HL-60 (cell line): ENCODE measurements around the gene MAP3K14.
A peak's percentile ranks its signal among the peaks of the same experiment; 100 is the strongest.

ENCODE experiments used
- DNase-seq, 2 experiments: peaks; one replicate each; pipeline ENCODE4 v3.0.0-alpha.2; 2010 to 2020; ENCODE audit warnings: low read depth in 1 of 2, low spot score in 1 of 2
- H3K27ac ChIP-seq: fragments of 250-450 bp; sonication (Bioruptor Pico); replicated peaks from 2 replicates; pipeline ENCODE4 v1.5.1; 2020; ENCODE audit warnings: mild to moderate bottlenecking, moderate library complexity
- H3K27me3 ChIP-seq: fragments of 250-450 bp; sonication (Bioruptor Pico); 2 replicates; pipeline ENCODE4 v1.5.1; 2021; ENCODE audit warnings: mild to moderate bottlenecking, moderate library complexity; ENCODE audit not compliant: insufficient read depth, poor library complexity, severe bottlenecking
- H3K4me3 ChIP-seq: replicated peaks from 2 replicates; pipeline ENCODE4 v1.5.1; 2011; ENCODE audit warnings: mild to moderate bottlenecking, control low read depth, low read length; ENCODE audit not compliant: insufficient read depth
- GABPA ChIP-seq: IDR thresholded peaks from 2 replicates; pipeline ENCODE4 v1.6.1; 2012; ENCODE audit warnings: low read depth
- POLR2AphosphoS5 ChIP-seq: IDR thresholded peaks from 2 replicates; pipeline ENCODE4 v1.6.1; 2012; ENCODE audit warnings: low read depth
- SPI1 ChIP-seq: IDR thresholded peaks from 2 replicates; pipeline ENCODE4 v1.6.1; 2012; ENCODE audit warnings: low read depth, mild to moderate bottlenecking, borderline replicate concordance
- TF ChIP-seq, protein P1 (sequence below): IDR thresholded peaks from 2 replicates; pipeline ENCODE4 v1.6.1; 2012; ENCODE audit warnings: low read depth; ENCODE audit not compliant: insufficient replicate concordance
- TF ChIP-seq, protein P2 (sequence below): IDR thresholded peaks from one replicate; pipeline ENCODE4 v1.5.1; 2011; ENCODE audit warnings: low read length, control low read depth, inconsistent platforms; ENCODE audit not compliant: insufficient read depth

The MAP3K14 gene

DNA sequence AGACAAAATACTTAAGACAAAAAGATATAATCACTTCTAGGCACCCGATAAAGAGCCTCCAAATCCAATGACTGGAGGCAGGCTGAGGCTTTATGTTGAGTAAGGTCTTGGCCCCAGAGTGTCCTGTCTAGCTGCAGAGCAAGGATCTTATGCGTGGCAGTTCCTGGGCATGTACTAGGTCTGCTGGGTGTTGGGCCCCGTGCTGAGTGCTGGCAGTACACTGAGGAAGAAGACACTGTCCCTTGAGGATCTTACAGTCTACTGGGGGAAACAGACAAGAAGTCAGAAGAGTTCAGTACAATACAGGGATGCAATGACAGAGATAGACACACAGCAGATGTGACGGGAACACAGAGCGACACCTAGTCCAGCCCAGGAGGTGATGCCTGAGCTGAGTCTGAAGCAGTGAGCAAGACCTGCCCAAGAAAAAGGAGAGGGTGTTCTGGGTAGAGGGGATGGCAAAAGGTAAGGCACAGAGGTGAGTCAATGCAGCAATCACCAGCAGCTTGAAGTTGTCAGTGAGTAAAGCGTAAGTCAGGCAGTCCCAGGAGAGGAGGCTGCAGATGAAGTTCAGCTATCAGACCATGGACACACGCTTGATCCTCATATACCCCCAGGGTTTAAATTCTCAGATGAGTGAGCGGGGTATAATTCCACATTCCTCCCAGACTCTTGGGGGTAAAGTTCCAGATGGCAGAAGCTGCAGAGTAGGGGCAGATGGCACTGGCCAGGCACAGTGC is 18.1 kb downstream of the MAP3K14 start:
- H3K4me3 ChIP-seq: no peak overlapping the region
- TF ChIP-seq, protein P1, sequence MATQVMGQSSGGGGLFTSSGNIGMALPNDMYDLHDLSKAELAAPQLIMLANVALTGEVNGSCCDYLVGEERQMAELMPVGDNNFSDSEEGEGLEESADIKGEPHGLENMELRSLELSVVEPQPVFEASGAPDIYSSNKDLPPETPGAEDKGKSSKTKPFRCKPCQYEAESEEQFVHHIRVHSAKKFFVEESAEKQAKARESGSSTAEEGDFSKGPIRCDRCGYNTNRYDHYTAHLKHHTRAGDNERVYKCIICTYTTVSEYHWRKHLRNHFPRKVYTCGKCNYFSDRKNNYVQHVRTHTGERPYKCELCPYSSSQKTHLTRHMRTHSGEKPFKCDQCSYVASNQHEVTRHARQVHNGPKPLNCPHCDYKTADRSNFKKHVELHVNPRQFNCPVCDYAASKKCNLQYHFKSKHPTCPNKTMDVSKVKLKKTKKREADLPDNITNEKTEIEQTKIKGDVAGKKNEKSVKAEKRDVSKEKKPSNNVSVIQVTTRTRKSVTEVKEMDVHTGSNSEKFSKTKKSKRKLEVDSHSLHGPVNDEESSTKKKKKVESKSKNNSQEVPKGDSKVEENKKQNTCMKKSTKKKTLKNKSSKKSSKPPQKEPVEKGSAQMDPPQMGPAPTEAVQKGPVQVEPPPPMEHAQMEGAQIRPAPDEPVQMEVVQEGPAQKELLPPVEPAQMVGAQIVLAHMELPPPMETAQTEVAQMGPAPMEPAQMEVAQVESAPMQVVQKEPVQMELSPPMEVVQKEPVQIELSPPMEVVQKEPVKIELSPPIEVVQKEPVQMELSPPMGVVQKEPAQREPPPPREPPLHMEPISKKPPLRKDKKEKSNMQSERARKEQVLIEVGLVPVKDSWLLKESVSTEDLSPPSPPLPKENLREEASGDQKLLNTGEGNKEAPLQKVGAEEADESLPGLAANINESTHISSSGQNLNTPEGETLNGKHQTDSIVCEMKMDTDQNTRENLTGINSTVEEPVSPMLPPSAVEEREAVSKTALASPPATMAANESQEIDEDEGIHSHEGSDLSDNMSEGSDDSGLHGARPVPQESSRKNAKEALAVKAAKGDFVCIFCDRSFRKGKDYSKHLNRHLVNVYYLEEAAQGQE: no peak
- TF ChIP-seq GABPA (no peak), SPI1 (no peak), POLR2AphosphoS5 (no peak)
- TF ChIP-seq, protein P2, sequence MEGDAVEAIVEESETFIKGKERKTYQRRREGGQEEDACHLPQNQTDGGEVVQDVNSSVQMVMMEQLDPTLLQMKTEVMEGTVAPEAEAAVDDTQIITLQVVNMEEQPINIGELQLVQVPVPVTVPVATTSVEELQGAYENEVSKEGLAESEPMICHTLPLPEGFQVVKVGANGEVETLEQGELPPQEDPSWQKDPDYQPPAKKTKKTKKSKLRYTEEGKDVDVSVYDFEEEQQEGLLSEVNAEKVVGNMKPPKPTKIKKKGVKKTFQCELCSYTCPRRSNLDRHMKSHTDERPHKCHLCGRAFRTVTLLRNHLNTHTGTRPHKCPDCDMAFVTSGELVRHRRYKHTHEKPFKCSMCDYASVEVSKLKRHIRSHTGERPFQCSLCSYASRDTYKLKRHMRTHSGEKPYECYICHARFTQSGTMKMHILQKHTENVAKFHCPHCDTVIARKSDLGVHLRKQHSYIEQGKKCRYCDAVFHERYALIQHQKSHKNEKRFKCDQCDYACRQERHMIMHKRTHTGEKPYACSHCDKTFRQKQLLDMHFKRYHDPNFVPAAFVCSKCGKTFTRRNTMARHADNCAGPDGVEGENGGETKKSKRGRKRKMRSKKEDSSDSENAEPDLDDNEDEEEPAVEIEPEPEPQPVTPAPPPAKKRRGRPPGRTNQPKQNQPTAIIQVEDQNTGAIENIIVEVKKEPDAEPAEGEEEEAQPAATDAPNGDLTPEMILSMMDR: no peak
- no peaks in the 10 kb centered on the region for H3K27me3 ChIP-seq
- H3K27ac ChIP-seq: no peak overlapping the region
- DNase-seq: no peak

DNA sequence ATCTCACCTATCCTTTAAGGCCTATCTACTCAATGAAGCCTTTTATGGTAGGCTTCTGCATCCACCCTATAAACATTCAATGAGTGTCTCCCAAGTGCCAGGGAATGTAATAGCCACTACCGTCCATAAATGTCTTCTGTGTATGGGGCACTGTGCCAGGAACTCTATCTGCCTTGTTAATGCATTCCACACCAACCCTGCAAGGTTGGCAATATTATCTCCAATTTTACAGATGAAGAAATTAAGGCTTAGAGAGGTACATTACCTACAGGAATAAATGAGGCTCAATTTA is 20.0 kb downstream of the MAP3K14 start:
- Histone ChIP-seq H3K27me3 (no peaks in the 10 kb centered on the region), H3K4me3 (no peak overlapping the region), H3K27ac (no peak overlapping the region)
- no peak for DNase-seq
- TF ChIP-seq, protein P2: no peak
- TF ChIP-seq, protein P1: no peak
- no peak for TF ChIP-seq POLR2AphosphoS5
- no peak for TF ChIP-seq GABPA
- no peak for TF ChIP-seq SPI1

DNA sequence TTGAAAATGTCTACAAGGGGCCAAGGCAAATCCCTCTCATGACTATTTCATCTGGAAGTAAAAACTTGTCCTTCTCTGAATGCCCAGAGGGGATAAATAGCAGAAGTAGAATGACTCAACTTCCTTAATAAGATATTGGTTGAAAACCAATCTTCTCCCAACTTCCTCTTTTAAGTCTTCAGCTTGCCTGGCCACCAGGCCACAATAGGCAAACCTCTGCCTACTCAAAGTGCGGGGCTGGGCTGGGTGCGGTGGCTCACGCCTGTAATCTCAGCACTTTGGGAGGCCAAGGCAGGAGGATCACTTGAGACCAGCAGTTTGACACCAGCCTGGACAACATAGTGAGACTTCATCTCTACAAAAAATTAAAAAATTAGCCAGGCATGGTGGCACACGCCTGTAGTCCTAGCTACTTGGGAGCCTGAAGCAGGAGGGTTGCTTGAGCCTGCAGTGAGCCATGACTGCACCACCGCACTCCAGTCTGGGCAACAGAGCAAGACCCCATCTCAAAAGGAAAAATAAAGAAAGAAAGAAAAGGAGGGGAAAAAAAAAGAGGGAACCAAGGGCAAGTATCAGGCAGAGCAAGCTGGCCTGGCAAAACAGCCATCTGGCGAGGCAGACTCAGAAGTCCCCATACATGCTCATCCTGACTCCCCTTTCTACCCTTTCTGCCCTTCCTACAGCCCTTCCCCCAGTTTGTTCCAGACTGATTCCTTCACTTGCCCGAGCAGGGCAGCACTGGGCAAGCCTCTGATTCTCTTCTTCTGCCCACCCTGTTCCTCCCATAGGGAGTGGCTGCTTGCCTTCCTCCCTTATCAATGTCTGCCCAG is 20.6 kb downstream of the MAP3K14 start:
- no peak overlapping the region for H3K4me3 ChIP-seq
- peak; percentile 50 to 88 for DNase-seq
- 0 out of 2 replicates have a peak overlapping the region, but pooled peaks have one; percentile 15 for H3K27ac ChIP-seq
- TF ChIP-seq, protein P1: no peak
- TF ChIP-seq SPI1: peak; percentile 94
- TF ChIP-seq, protein P2: no peak
- TF ChIP-seq GABPA: no peak
- no peak for TF ChIP-seq POLR2AphosphoS5
- no peaks in the 10 kb centered on the region for H3K27me3 ChIP-seq
